Measurements from ENCODE around the gene ARHGEF5. TPM values are rescaled to one million over a fixed set of nuclear protein-coding genes. Genes with fewer than 3 reads are reported as not detected.
A peak's percentile ranks its signal among the peaks of the same experiment; 100 is the strongest.
"Not testable (repeated sequence)": the region's sequence is repeated elsewhere in the genome, so short reads cannot be mapped to it uniquely, and the experiment has no call there.

The ARHGEF5 gene
- 1 to 10 TPM; 8.8 to 9.7 TPM for total RNA-seq
- long read RNA-seq, donor 1, partial matches to known transcripts = 1 of 1 reads
- long read RNA-seq, donor 1, other reads (novel, unspliced or antisense) = 0 of 1 reads
- long read RNA-seq, donor 2, partial matches to known transcripts = 2 of 2 reads
- long read RNA-seq, donor 2, other reads (novel, unspliced or antisense) = 0 of 2 reads

DNA sequence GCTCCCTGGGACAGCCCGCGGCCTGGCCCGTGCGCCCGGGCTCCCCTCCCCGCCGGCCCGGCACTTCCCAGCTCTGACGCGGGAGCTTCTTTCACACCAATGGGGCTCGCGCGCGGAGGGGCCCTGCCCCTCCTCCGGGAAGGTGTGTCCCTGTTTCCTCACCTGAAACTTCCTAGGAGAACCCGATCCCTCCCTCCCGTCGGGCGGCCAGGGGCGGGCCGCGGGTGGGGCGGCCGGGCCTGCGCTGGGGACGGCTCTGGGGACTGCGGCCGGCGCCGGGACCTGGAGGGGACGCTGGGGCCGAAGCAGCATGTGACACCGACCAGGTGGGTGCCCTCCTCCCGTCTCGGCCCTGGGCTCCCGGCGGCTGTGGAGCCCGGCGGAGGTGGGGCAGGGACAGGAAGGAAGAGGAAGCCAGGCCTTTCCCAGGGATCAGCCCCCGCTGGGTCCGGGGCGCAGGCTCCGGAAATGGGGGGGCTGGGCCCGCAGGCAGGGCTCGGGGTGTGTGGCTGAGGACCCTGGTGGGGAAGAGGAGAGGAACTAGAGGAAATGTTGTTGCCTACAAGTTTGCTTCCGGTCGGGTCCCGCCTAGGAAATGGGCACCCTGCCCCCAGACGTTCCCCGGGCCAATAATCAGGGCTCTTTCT is at the start of gene ARHGEF5:
ARHGEF5 (plus strand) TSS at position 227 of the 647 bp plus-strand sequence. CDS start 7,268 bp downstream, outside the sequence.
- intact Hi-C loops (cut with DNase I); DNase-seq (ENCODE audit: low spot score): not testable (repeated sequence)

DNA sequence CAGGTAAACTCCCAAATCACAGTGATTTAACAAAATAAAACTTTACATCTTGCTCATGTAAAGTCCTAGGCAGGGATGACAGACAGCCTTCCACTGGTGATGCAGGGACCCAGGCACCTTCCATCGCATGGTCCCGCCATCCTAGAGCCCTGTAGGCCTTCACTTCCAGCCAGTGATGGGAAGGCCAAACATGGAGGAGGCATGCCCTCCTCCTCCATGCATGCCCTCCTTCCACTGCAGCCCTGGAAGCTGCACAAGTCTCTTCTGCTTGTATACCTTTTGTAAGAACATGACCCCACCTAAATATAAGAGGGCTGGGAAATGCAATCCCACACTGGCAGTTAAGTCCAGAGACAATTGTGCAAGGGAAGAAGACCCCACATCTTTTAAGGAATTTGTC is 45.5 kb upstream of the ARHGEF5 start:
- intact Hi-C loops (cut with DNase I); DNase-seq (ENCODE audit: low spot score): not testable (repeated sequence)

DNA sequence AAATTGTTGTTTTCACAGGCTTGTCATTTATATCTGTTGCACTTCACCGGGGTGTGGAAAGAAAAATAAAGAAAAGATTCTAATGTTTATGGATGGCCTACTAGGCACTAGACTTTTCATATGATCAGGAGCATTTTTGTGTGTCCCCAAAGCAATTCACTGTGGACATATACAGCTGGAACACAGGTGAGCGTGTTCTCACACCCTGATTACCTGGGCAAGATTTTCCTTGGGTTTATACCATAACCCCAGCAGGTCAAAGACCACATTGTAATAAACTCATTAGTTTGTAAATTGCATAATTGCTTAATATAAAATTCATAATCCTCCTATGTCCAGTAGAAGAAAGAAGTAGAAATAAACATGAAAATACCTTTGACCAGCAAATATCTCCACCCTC is 44.0 kb upstream of the ARHGEF5 start:
- DNase-seq (ENCODE audit: low spot score); intact Hi-C loops (cut with DNase I): not testable (repeated sequence)

DNA sequence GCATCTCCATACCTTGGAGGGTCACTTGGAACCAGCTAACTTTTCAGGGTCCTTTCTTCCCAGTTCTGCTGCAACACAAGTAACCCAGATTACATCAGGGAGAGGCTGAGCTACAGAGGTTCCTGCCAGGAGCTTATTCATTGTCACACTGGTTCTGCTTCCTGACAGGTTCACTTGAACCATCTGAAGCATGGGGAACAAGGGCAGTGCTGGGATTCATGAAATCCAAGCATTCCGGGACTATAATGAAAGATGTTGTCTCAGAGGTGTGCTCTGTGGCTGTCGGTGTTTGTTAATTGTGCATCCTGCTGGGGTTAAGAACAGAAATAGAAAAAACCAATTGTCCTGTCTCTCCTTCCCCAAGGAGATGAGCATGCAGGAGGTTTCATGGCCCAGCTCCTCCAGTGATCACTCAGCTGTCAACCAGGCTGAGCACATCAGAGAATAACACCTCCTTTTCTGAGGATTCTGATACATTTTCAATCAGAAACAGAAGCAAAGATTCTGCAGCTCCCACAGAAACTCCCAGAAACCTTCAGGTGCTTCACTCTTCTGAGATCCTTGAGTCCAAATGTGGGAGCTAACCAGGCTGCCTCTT is 43.2 kb upstream of the ARHGEF5 start, which contains the start of gene OR2A1:
OR2A1 (plus strand) TSS at position 548 of the 598 bp plus-strand sequence. CDS start 5,706 bp downstream, outside the sequence.
- DNase-seq (ENCODE audit: low spot score); intact Hi-C loops (cut with DNase I): not testable (repeated sequence)

DNA sequence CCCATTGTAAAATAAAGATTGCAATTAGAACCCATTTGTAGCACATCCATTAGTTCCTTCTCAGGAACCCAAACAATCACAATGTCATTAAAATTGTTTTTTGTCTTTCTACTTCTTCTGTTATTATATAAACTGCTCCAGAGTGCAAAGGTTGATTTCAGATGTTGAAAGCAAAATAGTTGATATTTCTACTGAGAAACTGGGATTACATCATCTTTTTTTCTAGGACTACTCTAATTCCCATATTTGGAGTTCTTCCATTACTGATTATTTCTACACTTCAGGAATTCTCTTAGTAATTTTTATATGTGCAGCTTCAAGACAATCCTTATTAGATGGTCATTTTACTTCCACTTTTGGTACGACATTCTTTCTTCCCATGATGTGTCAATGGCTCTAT is 37.7 kb upstream of the ARHGEF5 start:
- DNase-seq (ENCODE audit: low spot score); intact Hi-C loops (cut with DNase I): not testable (repeated sequence)

DNA sequence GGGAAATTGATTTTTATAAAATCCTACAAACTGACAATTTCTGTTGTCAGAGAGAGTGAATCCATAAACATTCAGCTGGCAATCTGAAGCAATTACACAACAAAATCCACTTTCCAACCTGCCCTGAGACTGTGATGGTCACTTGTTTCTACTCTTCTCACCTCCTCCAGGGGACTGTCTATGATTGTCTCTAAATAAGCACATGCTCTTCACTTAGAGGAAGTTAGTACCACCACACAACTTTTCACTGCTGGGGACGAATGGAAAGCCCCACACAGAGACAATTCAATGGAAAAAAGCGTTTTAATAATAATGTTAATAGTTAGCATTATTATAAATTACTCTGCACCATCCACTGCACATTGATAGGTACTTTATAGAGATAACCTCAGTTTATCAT is 35.7 kb upstream of the ARHGEF5 start:
- not testable (repeated sequence) for DNase-seq (ENCODE audit: low spot score)

DNA sequence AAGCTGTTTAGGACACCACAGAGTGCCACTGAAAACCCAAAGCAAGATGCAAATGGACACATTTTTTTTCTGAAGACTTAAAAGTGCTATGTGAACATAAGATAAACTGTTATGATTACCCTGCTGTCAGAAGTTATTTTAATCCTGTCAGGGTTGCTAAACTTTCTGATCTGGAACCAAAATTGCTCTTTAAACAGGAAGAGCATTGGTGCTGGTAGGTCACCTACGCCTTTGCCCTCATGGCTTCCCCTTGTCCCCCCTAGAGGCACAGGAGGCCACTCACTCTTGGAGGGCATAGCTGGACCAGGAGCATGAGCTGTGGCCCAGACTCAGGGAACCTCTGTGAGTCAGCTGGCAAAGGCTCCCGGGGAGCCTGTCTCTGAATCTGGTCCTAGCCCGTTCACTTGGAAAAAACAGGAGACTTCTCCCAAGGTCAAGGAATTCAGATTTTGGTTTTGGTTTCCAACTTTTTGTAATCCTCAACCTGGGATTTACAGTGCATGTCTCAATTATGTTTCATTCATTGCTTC is 33.5 kb upstream of the ARHGEF5 start:
- DNase-seq (ENCODE audit: low spot score); intact Hi-C loops (cut with DNase I): not testable (repeated sequence)

More for the DNA sequence above, 35.7 kb upstream of the ARHGEF5 start:
- intact Hi-C loops (cut with DNase I) = not testable (repeated sequence)

DNA sequence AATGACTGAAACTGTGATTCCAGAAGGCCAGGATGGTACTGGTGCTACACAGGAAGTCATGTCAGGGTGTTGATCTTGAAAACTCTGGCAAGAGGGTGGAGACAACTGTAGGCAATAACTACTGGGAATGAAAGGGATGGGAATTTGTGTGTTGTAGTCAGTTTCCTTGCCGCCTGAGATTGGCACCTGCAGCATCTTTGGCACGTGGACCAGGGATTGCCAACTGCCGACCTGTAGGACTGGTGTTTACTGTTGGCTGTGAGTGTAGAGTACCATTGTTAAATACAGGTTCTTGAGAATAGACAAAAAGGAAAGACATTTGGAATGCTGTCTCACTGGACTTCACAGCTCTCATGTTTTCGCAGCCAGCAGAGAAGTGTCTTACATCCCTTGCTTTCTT is 31.8 kb upstream of the ARHGEF5 start:
- peak; percentile 25 for DNase-seq (ENCODE audit: low spot score)
- intact Hi-C loops (cut with DNase I) = not testable (repeated sequence)

DNA sequence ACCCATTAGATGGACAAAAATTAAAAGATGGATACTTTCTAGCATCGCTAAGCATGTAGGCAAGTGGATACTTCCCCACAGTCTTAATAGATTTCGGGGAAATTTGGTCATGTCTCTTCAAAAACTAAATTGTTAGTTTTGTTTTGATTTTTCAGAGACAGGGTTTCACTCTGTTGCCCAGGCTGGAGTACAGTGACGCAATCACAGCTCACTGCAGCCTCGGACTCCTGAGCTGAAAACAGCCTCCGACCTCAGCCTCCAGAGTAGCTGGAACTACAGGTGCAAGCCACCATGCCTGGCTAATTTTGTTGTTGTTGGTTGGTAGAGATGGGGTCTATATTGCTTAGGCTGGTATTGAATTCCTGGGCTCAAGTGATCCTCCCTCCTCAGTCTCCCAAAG is 29.3 kb upstream of the ARHGEF5 start:
- peak; percentile 28 for DNase-seq (ENCODE audit: low spot score)
- intact Hi-C loops (cut with DNase I) = not testable (repeated sequence)

DNA sequence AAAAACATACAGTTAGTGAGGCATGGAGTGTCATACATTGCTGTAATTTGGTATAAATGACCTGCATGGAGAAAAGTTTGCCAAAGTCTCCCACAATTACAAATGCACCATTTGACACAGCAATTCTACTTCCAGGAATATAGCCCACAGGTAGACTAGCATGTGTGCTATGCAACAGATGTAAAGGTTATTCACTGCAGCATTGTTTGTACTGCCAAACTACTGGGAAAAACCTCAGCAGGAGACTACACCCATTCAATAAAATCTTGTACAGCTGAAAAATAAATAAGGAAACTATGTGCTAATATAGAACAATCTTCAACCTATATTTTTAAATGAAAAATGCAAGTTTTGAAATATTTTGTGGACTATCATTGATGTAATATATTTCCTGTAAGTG is 25.2 kb upstream of the ARHGEF5 start:
- intact Hi-C loops (cut with DNase I); DNase-seq (ENCODE audit: low spot score): not testable (repeated sequence)

DNA sequence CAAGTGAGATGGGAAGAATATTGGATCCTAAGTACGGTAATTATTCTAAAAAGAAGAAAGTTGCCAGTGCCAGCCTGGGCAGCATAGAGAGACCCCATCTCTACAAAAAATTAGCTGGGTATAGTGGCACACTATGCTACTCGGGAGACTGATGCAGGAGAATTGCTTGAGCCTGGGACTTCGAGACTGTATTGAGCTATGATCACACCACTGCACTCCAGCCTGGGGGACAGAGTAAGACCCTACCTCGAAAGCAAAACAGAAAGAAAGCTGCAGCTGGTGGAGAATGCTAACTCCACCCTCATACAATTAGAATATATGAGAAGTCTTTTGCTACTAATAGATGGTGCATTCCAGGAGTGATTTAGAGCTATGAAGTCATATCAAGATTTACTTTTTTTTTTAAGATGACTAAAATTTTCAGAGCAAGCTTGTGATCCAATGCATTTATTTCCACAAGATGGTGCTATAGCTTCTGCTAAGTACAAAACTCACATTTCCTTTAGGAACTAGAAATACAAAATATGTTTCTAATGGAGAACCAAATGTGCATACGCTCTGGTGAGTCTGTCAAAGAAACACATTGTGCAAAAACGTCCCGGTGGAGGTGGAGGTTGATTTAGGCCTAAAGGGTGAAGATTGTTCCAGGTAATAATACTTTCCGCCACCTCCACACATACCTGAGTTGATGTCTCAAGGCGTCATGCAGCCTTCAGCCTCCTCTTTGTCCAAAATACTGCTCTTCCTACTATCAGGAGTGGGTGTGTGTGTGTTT is 23.8 kb upstream of the ARHGEF5 start:
- DNase-seq (ENCODE audit: low spot score); intact Hi-C loops (cut with DNase I): not testable (repeated sequence)

DNA sequence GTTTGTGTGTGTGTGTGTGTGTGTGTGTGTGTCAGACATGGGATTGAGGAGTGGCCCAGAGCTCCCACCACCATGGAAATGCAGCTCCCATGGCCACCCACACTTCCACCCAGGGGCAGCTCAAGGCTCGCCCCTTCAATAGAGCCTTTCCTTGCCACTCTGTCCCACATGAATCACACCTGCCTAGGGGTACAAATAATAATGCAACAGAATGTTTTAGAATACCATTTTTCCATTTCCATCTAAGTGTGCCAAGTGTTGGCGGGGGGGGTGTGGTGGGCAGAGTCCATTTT is 23.3 kb upstream of the ARHGEF5 start:
- DNase-seq (ENCODE audit: low spot score); intact Hi-C loops (cut with DNase I): not testable (repeated sequence)

DNA sequence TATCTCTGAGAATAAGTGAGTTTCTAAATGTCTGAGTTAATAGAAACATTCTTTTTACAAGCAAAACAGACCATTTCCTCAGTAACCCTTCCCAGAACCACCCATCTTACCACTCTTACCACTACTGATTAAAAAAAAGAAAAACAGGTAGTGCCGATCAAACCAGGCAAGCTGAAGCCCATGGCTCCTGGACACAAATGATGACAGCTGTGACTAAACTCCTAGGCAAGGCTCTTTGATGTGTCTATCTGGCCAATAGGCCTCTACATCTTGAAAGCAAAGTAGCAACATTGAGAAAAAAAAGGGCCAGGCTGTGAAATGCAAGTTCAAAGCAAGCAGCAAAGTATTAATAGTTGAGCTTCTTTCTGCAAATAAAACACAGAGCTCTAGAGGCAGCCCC is 6.6 kb upstream of the ARHGEF5 start:
- DNase-seq (ENCODE audit: low spot score); intact Hi-C loops (cut with DNase I): not testable (repeated sequence)

DNA sequence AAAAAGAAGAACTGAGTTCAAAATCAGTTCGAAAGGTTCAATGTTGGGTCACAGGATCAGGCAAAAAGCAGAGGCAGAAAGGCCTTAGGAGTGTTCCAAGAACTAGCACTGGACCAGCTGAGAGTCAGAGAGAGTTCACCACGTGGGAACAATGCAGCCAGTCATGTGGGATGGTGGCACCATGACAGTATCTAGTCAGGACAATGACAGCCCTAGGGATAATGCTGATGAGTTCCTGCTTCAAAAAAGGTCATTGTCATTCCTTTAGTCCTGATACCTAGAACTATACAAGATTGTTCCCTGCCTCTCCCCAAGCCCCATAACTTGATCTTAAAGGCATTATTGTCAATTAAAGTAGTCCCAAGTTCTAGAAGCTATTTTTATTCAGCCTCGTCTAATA is 3.5 kb upstream of the ARHGEF5 start:
- DNase-seq (ENCODE audit: low spot score); intact Hi-C loops (cut with DNase I): not testable (repeated sequence)

DNA sequence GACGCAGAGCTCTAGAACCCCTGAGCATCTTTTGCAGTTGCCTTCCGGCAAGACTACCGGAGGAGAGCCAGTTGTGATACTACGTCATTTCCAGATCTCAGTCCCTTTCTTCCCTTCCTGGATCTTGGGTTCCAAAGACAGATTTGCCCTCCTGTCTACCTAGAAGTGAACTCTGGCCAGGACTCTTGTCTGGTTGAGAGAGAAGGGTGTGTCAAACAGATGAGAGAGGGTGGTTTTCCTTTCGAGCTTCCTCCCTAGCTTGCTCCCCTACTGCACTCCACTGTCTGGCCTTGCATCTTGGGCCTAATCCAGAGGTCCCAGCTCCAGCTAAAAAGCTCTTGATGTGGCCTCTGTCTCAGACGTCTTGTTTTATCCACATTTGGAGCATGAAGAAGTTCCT is 983 bp downstream of the ARHGEF5 start:
- intact Hi-C loops (cut with DNase I) = not testable (repeated sequence)

DNA sequence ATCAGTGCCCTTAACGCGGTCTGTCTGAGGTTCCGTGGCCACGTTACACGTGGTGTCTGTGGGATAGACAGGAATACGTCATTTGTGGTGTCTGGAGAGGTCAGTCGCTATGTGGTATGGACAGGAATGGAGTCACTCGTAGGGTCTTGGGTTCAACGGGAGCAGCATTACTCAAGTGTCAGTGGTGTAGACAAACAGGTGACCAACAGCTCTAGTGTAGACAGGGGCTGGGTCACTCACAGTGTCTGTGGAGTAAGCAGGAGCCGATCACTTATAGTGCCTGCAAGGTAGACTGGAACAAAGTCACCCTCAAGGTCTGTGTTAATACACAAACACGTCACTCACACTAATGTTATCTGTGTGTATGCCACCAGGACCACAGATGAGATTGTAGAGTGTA is 1.7 kb downstream of the ARHGEF5 start:
- intact Hi-C loops (cut with DNase I); DNase-seq (ENCODE audit: low spot score): not testable (repeated sequence)

More for the DNA sequence above, 983 bp downstream of the ARHGEF5 start:
- DNase-seq (ENCODE audit: low spot score) = not testable (repeated sequence)

DNA sequence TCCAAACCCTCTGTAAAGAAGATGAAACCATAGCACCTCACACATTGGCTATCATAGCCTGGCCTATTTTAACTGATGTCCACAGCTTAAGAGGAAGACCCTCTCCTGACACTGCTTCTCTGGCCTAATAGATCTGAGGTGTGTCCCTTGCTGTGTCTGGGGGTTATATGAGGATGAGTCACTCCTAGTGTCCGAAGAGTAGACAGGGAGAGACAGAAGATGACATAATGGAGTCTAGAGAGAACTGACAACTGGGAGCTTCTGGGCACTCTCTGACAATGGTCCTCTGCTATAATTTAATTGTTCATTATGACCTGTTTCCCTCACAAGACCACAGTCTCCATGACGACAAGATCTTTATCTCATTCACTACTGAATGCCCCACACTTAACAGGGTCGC is 6.9 kb downstream of the ARHGEF5 start:
- DNase-seq (ENCODE audit: low spot score); intact Hi-C loops (cut with DNase I): not testable (repeated sequence)

DNA sequence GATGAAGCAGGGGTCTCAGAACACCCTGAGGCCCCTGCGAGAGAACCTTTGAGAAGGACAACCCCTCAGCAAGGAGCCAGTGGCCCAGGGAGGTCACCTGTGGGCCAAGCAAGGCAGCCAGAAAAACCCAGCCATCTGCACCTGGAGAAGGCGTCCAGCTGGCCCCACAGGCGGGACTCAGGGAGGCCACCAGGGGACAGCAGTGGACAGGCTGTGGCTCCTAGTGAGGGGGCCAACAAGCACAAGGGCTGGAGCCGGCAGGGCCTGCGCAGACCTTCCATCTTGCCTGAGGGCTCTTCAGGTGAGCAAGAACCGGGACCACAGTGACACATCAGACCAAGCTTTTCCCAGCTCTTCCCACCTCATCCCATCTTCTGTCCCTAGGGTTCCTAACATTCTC is 10.3 kb downstream of the ARHGEF5 start:
- DNase-seq (ENCODE audit: low spot score); intact Hi-C loops (cut with DNase I): not testable (repeated sequence)

DNA sequence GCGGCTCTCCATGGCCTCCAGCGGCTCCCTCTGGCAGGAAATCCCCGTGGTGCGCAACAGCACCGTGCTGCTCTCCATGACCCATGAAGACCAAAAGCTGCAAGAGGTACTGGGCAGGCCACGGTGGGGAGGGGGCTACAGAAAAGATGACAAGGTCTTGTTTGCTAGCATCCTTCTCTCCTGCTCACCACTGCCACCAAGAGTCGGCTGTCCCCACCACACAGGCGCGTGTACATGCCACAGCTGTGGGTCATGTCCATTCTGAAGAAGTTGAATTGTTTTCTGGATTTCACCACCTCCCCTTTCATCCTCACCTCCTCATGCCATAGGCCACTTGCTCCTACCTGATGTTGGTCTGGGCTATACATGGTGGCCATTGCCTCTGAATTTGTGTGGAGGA is 12.0 kb downstream of the ARHGEF5 start:
- intact Hi-C loops (cut with DNase I) = not testable (repeated sequence)

More for the DNA sequence above, 12.0 kb downstream of the ARHGEF5 start:
- not testable (repeated sequence) for DNase-seq (ENCODE audit: low spot score)
